TTC549 (cell line): ENCODE results near the gene MEI1.

Experiments
- FAIRE-seq: peaks from 2 replicates; lab custom pipeline; 2012; peaks lifted over from hg19 to GRCh38; lab: Jason Lieb, UNC

MEI1 gene

GRCh38 chr22:41842996-41843970, 144.0 kb downstream of the MEI1 start:
- no peak for FAIRE-seq

GRCh38 chr22:41844036-41844435, 144.7 kb downstream of the MEI1 start:
- no peak for FAIRE-seq

DNA sequence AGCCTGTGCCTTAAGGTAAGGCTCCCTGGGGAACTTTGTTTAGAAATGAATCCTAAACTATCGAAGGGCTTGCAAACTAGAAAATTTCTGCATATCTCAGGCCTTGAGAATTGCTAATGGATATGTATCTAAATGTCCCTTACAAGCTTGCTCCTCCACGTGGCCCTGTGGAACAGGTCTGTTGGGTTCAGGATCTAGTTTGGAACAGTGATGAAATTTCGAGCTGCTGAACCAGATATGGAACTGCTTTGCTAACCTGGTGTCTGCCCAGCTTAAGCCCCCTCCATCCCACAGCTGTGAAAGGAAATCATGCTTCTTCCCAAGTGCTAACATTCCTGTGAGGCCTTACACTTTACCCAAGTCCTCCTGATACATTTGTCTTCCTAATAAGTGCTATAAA, 145.2 kb downstream of the MEI1 start:
- FAIRE-seq: no peak

- FAIRE-seq: no peak
Measured at GRCh38 chr22:41845380-41846267, 146.3 kb downstream of the MEI1 start.

- no peak for FAIRE-seq
Measured at GRCh38 chr22:41846268-41846987, 147.1 kb downstream of the MEI1 start.

GRCh38 chr22:41847300-41847699, 148.0 kb downstream of the MEI1 start:
- FAIRE-seq: no peak

DNA sequence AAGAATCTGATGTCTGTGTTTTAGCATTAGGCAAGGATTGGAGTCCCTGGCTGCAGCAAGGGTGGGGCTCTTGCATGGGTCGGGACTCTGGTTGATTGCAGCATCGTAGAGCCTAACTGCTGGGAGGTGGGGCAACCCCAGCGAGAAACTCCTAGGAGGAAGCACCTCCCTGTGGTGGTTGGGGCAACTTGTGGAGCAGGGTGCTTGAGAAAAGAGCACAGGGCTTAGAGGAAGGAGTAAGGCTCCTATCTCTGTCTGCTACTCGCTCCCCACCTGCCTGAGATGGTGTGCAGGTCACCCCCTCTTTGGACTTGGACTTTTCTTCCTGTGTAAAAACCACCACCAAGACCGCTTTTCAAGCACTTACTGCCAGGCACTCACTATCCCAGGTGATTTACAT, 149.2 kb downstream of the MEI1 start:
- FAIRE-seq: no peak
